Gastrocnemius medialis (tissue), 4 donors: ENCODE results near the gene ARHGAP30.

ENCODE experiments used
- CTCF ChIP-seq, 5 experiments: fragments of 450-650 bp in 3 of 5; fragments of 200-600 bp in 2 of 5; sonication (generic) in 2 of 5; IDR thresholded peaks in 4 of 5; conservative IDR thresholded peaks in 1 of 5; 1 replicate in 4 of 5; 2 replicates in 1 of 5; pipeline ENCODE4 v1.5.1; 2016 to 2019; ENCODE audit warnings: antibody characterized with exemption in 5 of 5, mild to moderate bottlenecking in 3 of 5, moderate library complexity in 3 of 5
- POLR2A ChIP-seq, 2 donors: fragments of 450-650 bp; IDR thresholded peaks; one replicate each; pipeline ENCODE4 v1.6.1; 2017; ENCODE audit warnings: antibody characterized with exemption in 2 of 2, mild to moderate bottlenecking in 2 of 2, moderate library complexity in 2 of 2

- TF ChIP-seq CTCF (IDR thresholded peaks at IDR 0.05 in 4 of 5, conservative IDR thresholded peaks at IDR 0.05 in 1 of 5) (no peak), POLR2A (IDR thresholded peaks at IDR 0.05) (no peak)
Measured at GRCh38 chr1:161113915-161114314, 44.2 kb upstream of the ARHGAP30 start.
